Embryonic facial prominence (tissue), 1 donor: Measurements from ENCODE around the gene CD99L2.
"Not testable (repeated sequence)": the region's sequence is repeated elsewhere in the genome, so short reads cannot be mapped to it uniquely, and the experiment has no call there.

ENCODE experiments used
- DNase-seq: peaks from one replicate; pipeline ENCODE4 v3.0.0-alpha.2; 2016; ENCODE audit errors: extremely low spot score

CD99L2 gene

DNA sequence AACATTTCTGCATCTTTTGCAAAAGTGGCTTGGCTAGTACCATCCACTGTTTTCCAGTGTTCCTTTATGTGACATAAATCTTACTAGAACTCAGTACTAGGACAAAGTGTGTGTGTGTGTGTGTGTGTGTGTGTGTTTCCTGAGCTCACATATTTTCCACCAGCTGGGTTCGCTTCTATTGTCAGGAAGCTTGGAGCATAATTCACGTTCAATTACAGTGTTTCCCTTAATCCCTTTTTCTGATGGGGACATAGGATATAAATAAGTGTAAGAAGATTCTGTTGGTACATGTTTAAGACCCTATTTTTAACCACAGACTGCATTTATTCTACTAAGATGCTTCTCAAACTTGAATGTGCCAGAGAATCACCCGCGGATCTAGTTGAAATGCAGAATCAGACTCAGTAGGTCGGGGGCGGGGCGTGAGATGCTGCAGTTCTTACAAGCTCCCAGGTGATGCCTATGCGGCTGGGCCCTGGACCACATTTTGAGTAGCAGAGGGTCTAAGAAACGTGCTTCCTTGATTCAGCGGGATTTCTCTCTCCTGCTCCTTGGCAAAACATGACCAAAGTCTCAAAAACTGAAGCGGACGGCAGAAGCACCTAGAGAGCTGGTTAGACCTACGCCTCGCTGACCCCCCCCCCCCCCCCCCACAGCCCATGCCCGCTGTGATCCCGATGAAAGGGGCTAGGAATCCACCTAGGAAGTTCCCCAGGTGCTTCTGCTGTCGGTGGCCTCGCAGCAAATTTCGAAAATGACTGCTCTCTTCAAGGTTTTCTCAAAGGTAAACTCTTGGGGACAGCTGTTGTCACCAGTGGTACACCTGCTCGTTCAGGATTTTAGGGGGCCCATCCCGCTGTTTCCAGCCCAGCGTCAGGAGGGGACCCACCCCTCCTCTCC, 797 bp downstream of the CD99L2 start:
- DNase-seq = no peak

DNA sequence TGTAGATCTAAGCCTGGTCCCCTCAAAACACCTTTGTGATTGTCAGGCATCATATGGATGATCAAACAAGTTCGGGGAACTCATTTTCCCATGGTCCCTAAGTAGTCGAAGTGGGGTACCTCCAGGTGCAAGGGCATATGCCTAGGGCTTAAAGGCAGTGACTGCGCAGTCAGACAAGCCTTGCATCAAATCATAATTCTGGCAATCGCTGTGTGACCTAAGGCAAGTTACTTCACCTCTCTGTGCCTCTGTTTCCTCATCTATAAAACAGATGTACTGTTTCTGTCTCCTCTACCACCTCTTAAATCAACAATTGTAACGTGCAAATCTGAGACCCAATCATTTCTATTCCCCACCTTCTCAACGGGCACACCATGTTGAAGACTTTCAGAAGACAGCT, 1.8 kb downstream of the CD99L2 start:
- no peak for DNase-seq

DNA sequence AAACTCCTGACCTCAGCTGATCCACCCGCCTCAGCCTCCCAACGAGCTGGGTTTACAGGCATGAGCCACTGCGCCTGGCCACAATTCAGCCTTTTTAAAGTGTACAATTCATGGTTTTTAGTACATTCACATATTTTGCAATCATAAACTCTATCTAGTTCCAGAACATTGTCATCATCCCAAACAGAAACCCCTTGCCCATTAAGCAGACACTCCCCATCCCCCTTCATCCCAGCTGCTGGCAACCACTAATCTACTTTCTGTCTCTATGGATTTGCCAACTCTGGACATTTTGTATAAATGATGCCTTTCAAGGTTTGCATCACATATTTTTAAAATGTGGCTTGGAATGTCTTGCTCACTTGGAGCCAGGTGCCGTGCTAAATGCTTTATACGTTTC, 4.5 kb downstream of the CD99L2 start:
- DNase-seq = no peak

DNA sequence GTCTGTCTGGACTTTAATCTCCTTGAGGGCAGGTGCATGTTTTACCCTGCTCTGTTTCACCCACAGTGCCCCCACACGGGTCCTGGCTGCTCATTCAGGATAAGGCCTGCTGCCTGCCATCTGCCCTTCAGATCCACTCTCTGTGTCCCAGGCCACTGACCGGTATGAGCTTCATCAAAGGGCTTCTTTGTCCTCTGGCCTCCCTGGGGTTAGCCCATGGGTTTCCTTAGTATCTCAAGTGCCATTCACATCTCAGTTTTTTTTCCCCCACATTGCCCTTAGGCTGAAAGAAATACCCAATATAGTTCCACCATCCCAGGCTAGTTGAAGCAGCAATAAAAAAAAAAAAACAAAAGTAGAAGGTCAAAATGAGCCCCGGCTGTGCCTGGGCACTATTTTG, 9.3 kb downstream of the CD99L2 start:
- no peak for DNase-seq

DNA sequence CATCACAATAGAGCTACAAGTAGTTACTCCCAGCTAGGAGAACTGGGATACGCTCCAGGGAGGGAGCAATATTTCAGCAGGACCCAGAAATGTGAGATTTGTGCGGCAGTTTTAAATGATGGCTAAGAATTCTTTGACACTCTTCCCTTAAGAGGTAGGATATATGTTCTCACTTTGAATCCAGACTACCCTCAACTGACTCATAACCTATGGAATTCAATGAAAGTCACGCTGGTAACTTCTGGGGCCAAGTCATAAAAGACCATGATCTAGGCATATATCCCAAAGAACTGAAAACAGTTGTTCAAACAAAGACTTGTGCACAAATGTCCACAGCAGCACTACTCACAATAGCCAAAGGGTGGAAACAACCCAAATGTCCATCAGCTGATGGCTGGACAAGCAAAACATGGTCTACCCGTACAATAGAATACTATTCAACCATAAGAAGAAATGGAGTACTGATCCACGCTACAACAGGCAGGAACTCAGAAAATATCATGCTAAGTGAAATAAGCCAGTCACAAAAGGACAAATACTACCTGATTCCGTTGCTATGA, 10.5 kb downstream of the CD99L2 start:
- no peak for DNase-seq

DNA sequence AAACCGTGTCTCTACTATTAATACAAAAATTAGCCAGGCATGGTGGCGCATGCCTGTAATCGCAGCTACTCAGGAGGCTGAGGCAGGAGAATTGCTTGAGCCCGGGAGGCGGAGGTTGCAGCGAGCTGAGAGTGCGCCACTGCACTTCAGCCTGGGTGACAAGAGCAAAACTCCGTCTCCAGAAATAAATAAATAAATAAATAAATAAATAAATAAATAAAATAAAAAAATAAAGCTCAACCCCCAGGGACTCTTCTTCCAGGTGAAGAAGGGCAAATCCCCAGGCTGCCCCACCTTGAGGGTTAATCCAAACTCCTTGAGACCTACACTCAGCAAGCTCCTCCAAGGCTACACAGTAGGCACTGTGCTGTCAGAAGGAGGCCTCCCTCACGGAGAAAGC, 11.2 kb downstream of the CD99L2 start:
- DNase-seq = not testable (repeated sequence)

DNA sequence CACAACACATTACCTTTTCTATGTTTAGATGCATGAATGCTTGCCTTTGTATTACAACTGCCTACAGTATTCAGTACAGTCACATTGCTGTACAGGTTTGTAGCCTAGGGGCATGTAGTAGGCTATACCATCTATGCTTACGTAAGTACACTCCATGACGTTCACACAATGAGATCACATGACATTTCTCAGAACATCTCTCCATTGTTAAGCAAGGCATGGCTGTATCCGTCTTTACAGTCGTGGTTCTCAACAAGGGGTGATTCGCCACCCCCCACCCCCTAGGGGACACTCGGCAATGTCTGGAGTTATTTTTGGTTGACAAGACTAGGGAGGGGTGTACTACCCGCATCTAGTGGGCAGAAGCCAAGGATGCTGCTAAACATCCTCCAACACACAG, 12.1 kb downstream of the CD99L2 start:
- DNase-seq = no peak

DNA sequence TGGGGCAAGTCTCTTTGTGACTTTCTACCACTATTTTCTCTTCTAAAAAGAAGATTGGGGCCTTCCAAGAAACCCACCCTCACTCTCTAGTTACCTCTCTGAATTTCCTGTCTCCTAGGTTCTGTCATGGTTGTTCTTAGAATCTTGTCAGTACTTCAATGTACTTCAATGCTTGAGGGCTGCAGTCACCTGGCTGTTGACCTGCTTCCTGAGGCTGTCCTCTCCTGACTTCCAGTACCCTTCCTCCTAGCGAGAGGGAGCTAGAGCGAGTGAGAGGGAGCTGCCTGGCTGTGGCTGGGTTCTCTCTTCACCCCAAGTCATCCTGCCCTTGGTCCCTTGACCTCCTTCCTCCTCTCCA, 17.7 kb downstream of the CD99L2 start:
- no peak for DNase-seq

DNA sequence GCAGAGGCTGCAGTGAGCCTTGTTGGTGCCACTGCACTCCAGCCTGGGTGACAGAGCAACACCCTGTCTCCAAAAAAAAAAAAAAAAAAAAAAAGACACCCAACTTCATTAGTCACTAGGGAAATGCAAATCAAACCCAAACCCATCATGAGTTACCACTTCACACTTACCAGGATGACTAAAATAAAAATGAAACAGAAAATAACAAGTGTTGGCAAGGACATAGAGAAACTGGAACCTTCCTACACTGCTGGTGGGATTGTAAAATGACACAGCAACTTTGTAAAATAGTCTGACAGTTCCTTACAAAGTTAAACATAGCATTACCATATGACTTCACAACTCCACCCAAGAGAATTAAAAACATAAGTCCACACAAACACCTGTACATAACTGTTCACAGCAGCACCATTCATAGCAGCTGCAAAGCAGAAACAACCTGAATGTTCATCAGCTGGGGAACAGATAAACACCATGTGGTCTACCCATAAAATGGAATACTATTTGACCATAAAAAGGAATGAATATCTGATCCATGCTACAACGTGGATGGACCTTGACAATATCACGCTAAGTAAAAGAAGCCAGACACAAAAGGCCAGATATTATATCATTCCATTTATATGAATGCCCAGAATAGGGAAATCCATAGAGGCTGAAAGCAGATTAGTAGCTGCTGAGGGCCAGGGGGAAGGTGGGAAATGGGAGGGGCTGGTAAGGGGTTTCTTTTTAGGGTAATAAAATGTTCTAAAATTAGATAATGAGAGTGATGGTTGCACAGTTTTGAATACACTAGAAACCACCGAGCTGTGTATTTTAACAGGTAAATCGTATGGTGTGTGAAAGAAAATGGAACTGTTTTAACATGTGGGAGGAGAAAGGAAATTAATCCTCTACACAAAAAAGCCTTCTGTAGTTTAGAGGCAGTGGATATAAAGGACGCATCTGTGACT, 18.3 kb downstream of the CD99L2 start:
- DNase-seq = no peak

DNA sequence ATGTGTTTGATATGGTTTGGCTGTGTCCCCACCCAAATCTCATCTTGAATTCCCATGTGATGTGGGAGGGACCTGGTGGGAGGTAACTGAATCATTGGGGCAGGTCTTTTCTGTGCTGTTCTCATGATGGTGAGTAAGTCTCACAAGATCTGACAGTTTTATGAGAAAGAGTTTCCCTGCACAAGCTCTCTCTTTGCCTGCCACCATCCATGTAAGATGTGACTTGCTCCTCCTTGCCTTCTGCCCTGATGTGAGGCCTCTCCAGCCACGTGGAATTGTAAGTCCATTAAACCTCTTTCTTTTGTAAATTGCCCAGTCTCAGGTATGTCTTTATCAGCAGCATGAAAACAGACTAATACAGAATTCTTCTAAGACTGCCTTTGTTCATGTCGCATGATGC, 22.8 kb downstream of the CD99L2 start:
- DNase-seq = not testable (repeated sequence)

DNA sequence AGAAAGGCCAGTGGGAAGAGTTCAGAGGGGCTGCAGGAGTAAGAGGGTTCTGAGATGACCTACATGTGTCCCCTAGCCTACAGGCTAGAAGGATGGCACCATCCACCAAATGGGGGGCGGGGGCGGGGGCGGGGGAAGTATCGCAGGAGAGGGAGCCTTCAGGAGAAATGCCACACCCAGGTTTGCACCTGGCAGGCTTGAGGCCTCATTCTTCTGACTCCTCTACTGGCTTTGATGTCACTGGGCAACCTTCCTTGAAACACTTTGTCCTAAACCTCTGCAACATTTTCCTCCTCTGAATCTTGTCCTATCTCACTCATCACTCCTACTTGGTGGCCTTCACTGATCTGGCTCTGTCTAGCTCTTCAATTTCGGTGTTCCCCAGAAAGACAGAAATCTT, 24.0 kb downstream of the CD99L2 start:
- DNase-seq = no peak

DNA sequence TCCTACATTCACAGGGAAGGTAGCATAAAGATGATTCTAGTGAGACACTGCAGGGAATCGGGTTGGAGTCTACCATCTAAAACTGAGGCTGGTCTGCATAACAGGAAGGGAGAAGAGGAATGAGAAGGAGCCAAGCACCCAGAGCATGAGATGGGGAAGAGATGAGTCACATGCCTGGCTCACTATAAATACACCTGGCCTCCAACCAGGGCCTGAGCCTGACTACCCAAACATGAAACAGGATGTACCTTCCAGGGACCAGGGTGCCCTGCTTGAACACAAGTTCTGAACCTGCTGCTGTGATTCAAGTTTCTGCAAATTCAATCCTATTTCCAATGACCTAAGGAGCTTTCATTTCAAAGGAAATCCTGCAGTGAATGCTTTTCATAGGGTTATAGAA, 24.9 kb downstream of the CD99L2 start:
- no peak for DNase-seq

DNA sequence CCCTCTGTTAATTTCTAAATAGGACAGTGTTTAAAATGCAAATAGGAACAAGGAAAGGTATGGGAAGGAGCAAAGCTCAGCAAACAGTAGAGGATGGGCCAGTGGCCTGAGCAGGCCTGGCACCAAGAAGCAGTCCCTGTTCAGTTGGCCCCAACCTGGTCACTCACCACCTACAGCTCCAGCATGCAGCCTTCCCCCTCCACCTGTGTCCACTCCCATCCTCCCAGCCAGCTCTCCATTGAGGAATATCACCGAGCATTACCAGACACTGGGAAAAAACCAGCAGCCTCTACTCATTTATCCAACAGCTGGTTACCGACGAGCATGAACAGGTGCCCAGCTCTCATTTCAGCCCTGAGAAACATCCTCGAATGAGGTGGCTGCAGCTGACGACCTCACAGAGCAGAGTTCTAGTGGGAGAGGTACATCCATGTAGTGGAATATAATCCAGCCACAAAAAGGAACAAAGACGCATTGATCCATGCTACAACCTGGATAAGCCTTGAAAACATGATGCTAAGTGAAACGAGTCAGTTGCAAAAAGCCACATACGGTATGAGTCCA, 25.6 kb downstream of the CD99L2 start:
- no peak for DNase-seq

DNA sequence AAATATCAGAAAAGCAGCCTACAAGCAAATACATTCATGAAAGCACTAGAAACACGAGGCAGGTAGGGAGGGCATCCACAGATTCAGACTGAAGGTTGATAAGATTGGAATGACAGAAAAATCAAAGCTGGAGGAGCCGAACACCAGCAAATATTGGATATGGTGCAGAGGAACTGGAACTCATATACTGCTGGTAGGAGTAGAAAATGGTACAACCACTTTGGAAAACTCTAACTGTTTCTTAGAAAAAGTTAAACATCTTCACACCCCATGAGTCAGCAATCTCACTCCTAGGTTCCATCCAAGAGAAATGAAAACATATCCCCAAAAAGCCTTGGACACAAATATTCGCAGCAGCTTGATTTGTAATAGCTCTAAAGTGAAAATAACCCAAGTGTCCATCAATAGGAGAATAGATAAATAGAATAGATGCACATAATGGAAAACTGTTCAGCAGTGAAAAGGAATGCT, 27.1 kb downstream of the CD99L2 start:
- no peak for DNase-seq

DNA sequence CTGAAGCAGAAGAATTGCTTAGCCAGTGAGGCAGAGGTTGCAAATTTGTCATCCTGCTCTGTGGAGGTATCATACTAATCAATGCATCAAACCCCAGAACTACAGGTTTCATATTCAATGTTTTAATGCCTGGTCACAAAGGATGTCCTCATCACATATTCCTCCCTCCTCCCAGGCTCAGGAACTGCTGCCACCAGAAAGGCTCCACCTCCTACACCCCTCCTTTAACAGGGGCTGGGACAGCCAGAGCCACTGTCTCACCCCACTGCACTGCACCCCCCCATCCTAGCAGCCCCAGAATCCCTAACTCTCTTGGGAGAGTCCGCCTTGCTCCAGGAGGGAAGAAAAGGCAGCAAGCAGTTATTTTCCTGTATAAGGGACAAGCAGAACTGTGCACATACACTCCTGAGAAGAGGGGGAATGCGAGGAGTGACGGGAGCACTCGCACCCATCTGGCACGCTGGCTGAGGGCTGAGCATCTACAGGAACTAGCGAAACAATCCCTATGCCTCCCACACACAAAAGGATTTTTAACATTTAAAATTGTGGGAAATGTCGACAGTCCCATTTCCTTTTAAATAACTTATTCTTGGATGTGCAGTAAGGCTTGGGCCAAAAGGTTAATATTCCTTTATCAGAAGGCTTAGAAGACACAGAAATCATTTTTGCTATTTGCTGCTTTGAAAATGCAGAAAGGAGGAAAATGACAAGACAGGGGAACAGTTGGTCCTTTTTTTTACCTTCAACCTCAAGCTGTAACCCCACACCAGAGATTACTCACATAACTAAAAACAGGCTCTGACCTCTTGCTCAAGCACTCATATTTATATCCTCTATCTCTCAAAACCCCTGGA, 27.8 kb downstream of the CD99L2 start:
- no peak for DNase-seq

DNA sequence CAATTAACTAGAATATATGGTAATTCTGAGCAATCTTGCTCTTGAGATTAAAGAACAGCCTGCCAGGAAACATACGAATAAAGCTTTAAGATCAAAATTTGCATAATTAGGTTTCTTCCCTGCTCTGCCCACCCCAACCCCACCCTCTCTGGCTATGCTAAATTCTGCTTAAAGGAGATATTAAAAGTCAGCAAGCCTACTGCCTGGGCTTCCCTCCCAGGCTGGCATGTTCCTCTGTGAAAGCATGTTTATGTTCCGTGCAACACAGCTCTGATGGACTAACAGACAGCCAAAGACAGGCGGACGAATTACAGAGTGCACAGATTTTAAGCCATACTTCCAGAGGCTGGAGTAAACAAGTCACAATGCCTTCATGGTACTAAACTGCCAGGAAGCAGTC, 28.4 kb downstream of the CD99L2 start:
- no peak for DNase-seq

DNA sequence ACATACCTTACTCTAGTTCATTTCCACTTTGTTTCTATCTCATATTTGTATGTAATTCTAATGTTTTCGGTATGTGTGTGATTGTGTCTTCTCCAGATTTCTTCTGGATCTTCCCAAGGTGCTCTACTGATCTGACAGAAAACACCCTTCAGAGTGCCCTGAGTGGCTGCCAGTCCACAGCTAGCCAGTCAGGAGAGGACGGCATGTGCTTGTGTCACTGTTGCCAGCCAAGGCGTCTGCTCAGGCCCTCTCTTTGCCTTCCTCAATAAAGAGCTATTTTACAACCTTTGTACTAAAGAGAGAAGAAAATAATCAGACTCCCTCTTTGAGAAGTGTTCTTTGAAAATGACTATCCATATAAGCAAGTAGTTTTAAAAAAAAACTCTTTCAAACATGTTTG, 29.0 kb downstream of the CD99L2 start:
- DNase-seq = no peak

DNA sequence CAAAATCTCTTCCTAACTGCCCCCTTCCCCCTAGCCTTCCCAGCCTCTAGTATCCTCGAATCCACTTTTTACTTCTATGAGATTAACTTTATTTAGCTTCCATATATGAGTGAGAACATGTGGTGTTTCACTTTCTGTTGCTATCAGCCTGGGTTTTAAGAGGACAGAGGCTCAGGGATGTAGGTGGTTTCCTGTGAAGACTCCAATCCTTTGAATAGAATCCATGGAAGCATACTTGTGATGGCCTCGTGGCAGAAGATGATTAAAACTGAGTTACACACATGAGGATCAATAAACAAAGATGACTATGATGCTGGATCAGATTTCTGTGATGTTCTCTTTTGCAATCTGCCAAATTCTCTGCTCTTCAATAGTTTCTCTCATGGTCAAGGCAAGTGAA, 29.8 kb downstream of the CD99L2 start:
- DNase-seq = no peak

DNA sequence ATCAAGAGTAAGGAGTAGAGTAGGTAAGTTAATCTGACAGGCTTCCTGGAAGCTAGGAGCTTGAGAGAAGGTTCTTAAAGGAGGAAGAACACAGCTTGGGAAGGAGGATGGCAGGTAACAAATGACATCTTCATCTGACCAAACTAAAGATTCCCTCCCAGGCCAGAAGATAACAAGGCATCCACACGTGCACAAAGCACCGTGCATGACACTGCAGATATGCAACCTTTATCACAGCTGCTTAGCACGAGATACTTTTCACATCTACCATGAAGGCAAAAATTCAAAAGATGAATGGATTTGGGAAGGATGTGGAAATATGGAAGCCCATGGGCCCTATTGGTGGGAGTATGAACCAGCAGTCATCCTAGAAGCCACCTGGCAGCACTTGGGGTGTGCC, 34.3 kb downstream of the CD99L2 start:
- no peak for DNase-seq

DNA sequence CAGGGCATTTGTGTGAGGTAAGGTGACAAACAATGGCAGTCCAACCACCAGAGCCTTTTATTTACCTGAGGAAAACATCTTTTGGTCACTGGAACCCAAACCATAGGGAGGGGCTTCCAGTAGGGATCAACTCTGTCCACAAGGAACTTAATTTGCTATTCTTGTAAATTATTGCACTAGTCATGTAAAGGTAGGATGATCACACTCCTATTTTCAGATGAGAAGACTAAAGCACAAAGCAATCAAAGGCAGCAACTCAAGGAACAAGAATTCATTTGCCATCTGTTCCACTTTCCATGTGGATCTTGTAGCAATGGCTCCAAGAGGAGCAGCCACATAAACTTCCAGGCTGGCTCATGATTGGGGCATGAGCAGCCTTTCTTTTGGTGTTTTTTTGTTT, 35.3 kb downstream of the CD99L2 start:
- DNase-seq = no peak

DNA sequence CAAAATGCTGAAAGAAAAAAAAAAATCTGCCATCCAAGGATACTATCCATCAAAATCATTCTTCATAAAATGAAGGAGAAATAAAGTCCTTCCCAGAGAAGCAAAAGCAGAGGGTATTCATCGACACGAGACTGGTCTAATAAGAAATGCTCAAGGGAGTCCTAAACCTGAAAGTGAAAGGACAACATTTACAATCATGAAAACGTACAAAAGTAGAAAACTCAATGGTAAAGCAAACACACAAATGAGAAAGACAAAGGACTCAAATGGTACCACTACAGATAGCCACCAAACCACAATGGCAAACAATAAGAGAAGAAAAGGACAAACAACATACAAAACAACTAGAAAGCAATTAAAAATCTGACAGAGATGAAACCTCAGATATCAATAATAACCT, 41.0 kb downstream of the CD99L2 start:
- no peak for DNase-seq
